HCT116 (cell line): ENCODE data around the gene EPS8. TPM values are rescaled to one million over a fixed set of nuclear protein-coding genes. Genes with fewer than 3 reads are reported as not detected.

ENCODE experiments used
- ATAC-seq: fragments of 200-7000 bp; cut with Tn5 transposase; 2 replicates; pipeline ENCODE4 v1.9.1; 2020; ENCODE audit warnings: mild to moderate bottlenecking, moderate library complexity
- BruUV-seq: library from RNA; stranded (reverse); fragments of 400-500 nt; replicated peaks from 2 replicates; lab custom pipeline; 2021; lab: Mats Ljungman, UMichigan
- CTCF ChIA-PET: fragments of 300-600 bp; sonication (Branson Sonifier 250); formaldehyde crosslinking; loops from one replicate; lab custom pipeline; 2021; ENCODE audit warnings: antibody characterized with exemption; lab: Charles Lee
- POLR2A ChIA-PET: fragments of 300-600, 350-600 bp; sonication (Branson Sonifier 250); formaldehyde crosslinking; loops from one replicate; lab custom pipeline; 2021; ENCODE audit warnings: antibody characterized with exemption; lab: Charles Lee
- RAD21 ChIA-PET, 2 experiments: fragments of 300-600 bp; sonication (Branson Sonifier 250); formaldehyde crosslinking; loops; one replicate each; lab custom pipeline; 2023; ENCODE audit warnings: low total read pairs in 2 of 2; ENCODE audit not compliant: uncharacterized antibody in 2 of 2, unreplicated experiment in 2 of 2, low non-redundant PET in 1 of 2; lab: Charles Lee
- DNase-seq: peaks from one replicate; pipeline ENCODE4 v3.0.0-alpha.2; 2010; ENCODE audit warnings: low read depth, low spot score
- H2AFZ ChIP-seq: fragments of 200-600 bp; shearing (Covaris generic), sonication (generic); 2 replicates; pipeline ENCODE4 v1.6.1; 2017; ENCODE audit warnings: low read depth, mixed run types, mixed read lengths, antibody characterized with exemption, low read length; ENCODE audit not compliant: poor library complexity, severe bottlenecking
- H3K27ac ChIP-seq: 2 replicates; pipeline ENCODE4 v1.5.1; 2012; ENCODE audit warnings: low read depth, low read length
- H3K27me3 ChIP-seq: fragments of 200-600 bp; sonication (generic); 2 replicates; pipeline ENCODE4 v1.6.1; 2016; ENCODE audit warnings: mixed run types, low read length, mixed read lengths; ENCODE audit not compliant: insufficient read depth
- H3K36me3 ChIP-seq, 2 experiments: fragments of 200-500 bp in 1 of 2; fragments of 200-600 bp in 1 of 2; sonication (Bioruptor generic) in 1 of 2; sonication (generic) in 1 of 2; 2 replicates each; pipeline versions ENCODE4 v1.5.1 to v1.6.1; 2014 to 2016; ENCODE audit warnings: low read length in 2 of 2, inconsistent platforms in 1 of 2, mixed read lengths in 1 of 2, mixed run types in 1 of 2; ENCODE audit not compliant: insufficient read depth in 2 of 2, control insufficient read depth in 1 of 2
- H3K4me1 ChIP-seq, 2 experiments: fragments of 200-600 bp in 1 of 2; sonication (generic) in 1 of 2; 2 replicates each; pipeline versions ENCODE4 v1.5.1 to v1.6.1; 2012 to 2017; ENCODE audit warnings: low read length in 2 of 2, inconsistent platforms in 1 of 2, mild to moderate bottlenecking in 1 of 2, mixed read lengths in 1 of 2, mixed run types in 1 of 2, moderate library complexity in 1 of 2; ENCODE audit not compliant: insufficient read depth in 2 of 2, control insufficient read depth in 1 of 2
- H3K4me2 ChIP-seq: fragments of 200-600 bp; sonication (generic); 2 replicates; pipeline ENCODE4 v1.6.1; 2017; ENCODE audit warnings: mixed run types, low read length, mixed read lengths
- H3K4me3 ChIP-seq, 2 experiments: fragments of 200-600 bp in 1 of 2; sonication (generic) in 1 of 2; replicated peaks in 1 of 2; 2 replicates each; pipeline ENCODE4 v1.5.1; 2011 to 2016; ENCODE audit warnings: low read length in 2 of 2, control low read depth in 1 of 2, low read depth in 1 of 2, mild to moderate bottlenecking in 1 of 2, mixed read lengths in 1 of 2, mixed run types in 1 of 2
- H3K79me2 ChIP-seq: fragments of 200-600 bp; sonication (generic); 2 replicates; pipeline ENCODE4 v1.6.1; 2017; ENCODE audit warnings: mild to moderate bottlenecking, mixed run types, low read length, moderate library complexity, mixed read lengths; ENCODE audit not compliant: insufficient read depth
- H3K9ac ChIP-seq: fragments of 200-600 bp; sonication (generic); 2 replicates; pipeline ENCODE4 v1.6.1; 2016; ENCODE audit warnings: low read length, mixed read lengths
- H3K9me2 ChIP-seq: fragments of 200-600 bp; sonication (generic), shearing (Covaris generic); 2 replicates; pipeline ENCODE4 v1.6.1; 2017; ENCODE audit warnings: mixed run types, mild to moderate bottlenecking, moderate library complexity; ENCODE audit not compliant: insufficient read depth
- H3K9me3 ChIP-seq, 2 experiments: fragments of 200-500 bp in 1 of 2; fragments of 200-600 bp in 1 of 2; sonication (Bioruptor generic) in 1 of 2; sonication (generic) in 1 of 2; 2 replicates each; pipeline ENCODE4 v1.6.1; 2014 to 2017; ENCODE audit warnings: low read length in 2 of 2, mixed read lengths in 2 of 2, inconsistent platforms in 1 of 2, low read depth in 1 of 2, mild to moderate bottlenecking in 1 of 2, mixed run types in 1 of 2, moderate library complexity in 1 of 2; ENCODE audit not compliant: control insufficient read depth in 1 of 2, insufficient read depth in 1 of 2
- H4K20me1 ChIP-seq: fragments of 200-600 bp; sonication (generic), shearing (Covaris generic); 2 replicates; pipeline ENCODE4 v1.6.1; 2017; ENCODE audit warnings: mixed run types, mild to moderate bottlenecking, moderate library complexity; ENCODE audit not compliant: insufficient read depth
- EZH2 ChIP-seq: fragments of 200-600 bp; sonication (generic); IDR thresholded peaks from 2 replicates; pipeline ENCODE4 v1.6.1; 2017; ENCODE audit warnings: antibody characterized with exemption, mixed run types
- EZH2phosphoT487 ChIP-seq: fragments of 200-600 bp; IDR thresholded peaks from 2 replicates; pipeline ENCODE4 v1.6.1; 2018; ENCODE audit warnings: antibody characterized with exemption, borderline replicate concordance
- REST ChIP-seq: IDR thresholded peaks from 2 replicates; pipeline ENCODE4 v1.6.1; 2012; ENCODE audit warnings: low read depth
- SP1 ChIP-seq: IDR thresholded peaks from 2 replicates; pipeline ENCODE4 v1.6.1; 2012; ENCODE audit warnings: low read depth
- YY1 ChIP-seq: IDR thresholded peaks from 2 replicates; pipeline ENCODE4 v1.6.1; 2011; ENCODE audit warnings: low read length, low read depth, moderate library complexity, mild to moderate bottlenecking; ENCODE audit not compliant: insufficient replicate concordance; ENCODE audit errors: extremely low read depth
- ZFX ChIP-seq: fragments of 450-650 bp; IDR thresholded peaks from 2 replicates; pipeline ENCODE4 v1.6.1; 2017
- intact Hi-C: fragments of 100-400 bp; cut with micrococcal nuclease; formaldehyde crosslinking; loops from 2 replicates; pipeline ENCODE4 v1.10.0; 2022
- total RNA-seq: library from RNA; stranded (reverse); gene quantifications from one replicate; pipeline ENCODE4 v1.2.1, GENCODE V29; 2021; ENCODE audit not compliant: unreplicated experiment
- TF ChIP-seq, protein P1 (sequence below): IDR thresholded peaks from 2 replicates; pipeline ENCODE4 v1.6.1; 2011; ENCODE audit warnings: mild to moderate bottlenecking, low read length, moderate library complexity; ENCODE audit not compliant: insufficient replicate concordance; ENCODE audit errors: extremely low read depth
- TF ChIP-seq, protein P2 (sequence below): IDR thresholded peaks from 2 replicates; pipeline ENCODE4 v1.6.1; 2012

The EPS8 gene
- total RNA-seq, 1 experiment from 2014 or later: 49.9 TPM

DNA sequence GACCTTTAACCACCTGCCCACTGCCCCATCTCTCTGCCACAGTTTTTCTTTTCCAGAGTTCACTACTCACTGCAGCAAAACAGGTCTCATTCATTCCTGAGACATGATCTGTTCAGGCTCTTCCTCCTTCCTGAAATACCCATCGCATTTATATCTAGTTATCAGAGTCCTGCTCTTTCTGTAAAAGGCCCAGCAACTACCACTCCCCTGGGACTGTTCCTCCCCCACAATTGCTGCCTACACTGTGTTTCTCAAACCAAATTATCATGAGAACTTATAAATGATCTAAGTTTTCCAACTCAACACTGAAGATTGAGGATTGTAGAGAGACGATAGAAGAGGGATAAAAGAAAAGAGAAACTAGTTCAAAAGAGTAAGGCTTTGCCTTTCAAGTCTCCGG is 40.8 kb upstream of the EPS8 start:
- no peaks in the 10 kb centered on the region for H3K36me3 ChIP-seq
- 0 out of 2 replicates have a peak overlapping the region, but pooled peaks have one; percentile 3 for H3K4me2 ChIP-seq
- no peak overlapping the region for H3K27ac ChIP-seq
- BruUV-seq: no TSS peak
- H3K4me3 ChIP-seq: no peak overlapping the region
- H2AFZ ChIP-seq: no peak overlapping the region
- DNase-seq (no peak), ATAC-seq (no peak)
- H3K9me2 ChIP-seq: no peaks in the 10 kb centered on the region
- no peaks in the 10 kb centered on the region for H3K9me3 ChIP-seq
- peaks cover 0 to 6% of the 10 kb centered on the region in 2 experiments; a peak in 1 of 4 replicates for H3K4me1 ChIP-seq
- intact Hi-C loops: no loop called here
- POLR2A ChIA-PET: no interaction called here
- H4K20me1 ChIP-seq: no peaks in the 10 kb centered on the region
- H3K79me2 ChIP-seq: no peaks in the 10 kb centered on the region
- CTCF ChIA-PET: no interaction called here
- TF ChIP-seq EZH2 (no peak), ZFX (no peak), SP1 (no peak), REST (no peak), EZH2phosphoT487 (no peak), YY1 (no peak)
- TF ChIP-seq, protein P1, sequence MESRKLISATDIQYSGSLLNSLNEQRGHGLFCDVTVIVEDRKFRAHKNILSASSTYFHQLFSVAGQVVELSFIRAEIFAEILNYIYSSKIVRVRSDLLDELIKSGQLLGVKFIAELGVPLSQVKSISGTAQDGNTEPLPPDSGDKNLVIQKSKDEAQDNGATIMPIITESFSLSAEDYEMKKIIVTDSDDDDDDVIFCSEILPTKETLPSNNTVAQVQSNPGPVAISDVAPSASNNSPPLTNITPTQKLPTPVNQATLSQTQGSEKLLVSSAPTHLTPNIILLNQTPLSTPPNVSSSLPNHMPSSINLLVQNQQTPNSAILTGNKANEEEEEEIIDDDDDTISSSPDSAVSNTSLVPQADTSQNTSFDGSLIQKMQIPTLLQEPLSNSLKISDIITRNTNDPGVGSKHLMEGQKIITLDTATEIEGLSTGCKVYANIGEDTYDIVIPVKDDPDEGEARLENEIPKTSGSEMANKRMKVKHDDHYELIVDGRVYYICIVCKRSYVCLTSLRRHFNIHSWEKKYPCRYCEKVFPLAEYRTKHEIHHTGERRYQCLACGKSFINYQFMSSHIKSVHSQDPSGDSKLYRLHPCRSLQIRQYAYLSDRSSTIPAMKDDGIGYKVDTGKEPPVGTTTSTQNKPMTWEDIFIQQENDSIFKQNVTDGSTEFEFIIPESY: no peak
- TF ChIP-seq, protein P2, sequence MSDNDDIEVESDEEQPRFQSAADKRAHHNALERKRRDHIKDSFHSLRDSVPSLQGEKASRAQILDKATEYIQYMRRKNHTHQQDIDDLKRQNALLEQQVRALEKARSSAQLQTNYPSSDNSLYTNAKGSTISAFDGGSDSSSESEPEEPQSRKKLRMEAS: no peak
- H3K9ac ChIP-seq: no peak overlapping the region
- RAD21 ChIA-PET: no interaction called here
- H3K27me3 ChIP-seq: no peaks in the 10 kb centered on the region
